MCF 10A (cell line): Measurements from ENCODE around the gene NCK2. TPM values are rescaled to one million over a fixed set of nuclear protein-coding genes. Genes with fewer than 3 reads are reported as not detected.

Experiments used
- BruUV-seq: library from RNA; stranded (reverse); fragments of 400-500 nt; replicated peaks from 2 replicates; lab custom pipeline; 2021; lab: Mats Ljungman, UMichigan
- CTCF ChIA-PET: fragments of 300-600 bp; sonication (Branson Sonifier 250); formaldehyde crosslinking; extraction: SDS; loops from one replicate; lab custom pipeline; 2021; ENCODE audit warnings: antibody characterized with exemption, inconsistent platforms; lab: Yijun Ruan, JAX
- POLR2A ChIA-PET: fragments of 300-600, 350-650 bp; sonication (Branson Sonifier 250); formaldehyde crosslinking; extraction: SDS; loops from one replicate; lab custom pipeline; 2020; ENCODE audit warnings: antibody characterized with exemption, inconsistent platforms; lab: Yijun Ruan, JAX
- DNase-seq: peaks from one replicate; pipeline ENCODE4 v3.0.0-alpha.2; 2018; ENCODE audit not compliant: unreplicated experiment
- H3K27ac Mint-ChIP-seq: one replicate; pipeline ENCODE4 v1.8.0; 2022; ENCODE audit warnings: mild to moderate bottlenecking, low read depth, mixed read lengths; ENCODE audit not compliant: unreplicated experiment
- H3K27me3 Mint-ChIP-seq: one replicate; pipeline ENCODE4 v1.8.0; 2022; ENCODE audit warnings: mixed read lengths; ENCODE audit not compliant: insufficient read depth, unreplicated experiment
- H3K36me3 Mint-ChIP-seq: one replicate; pipeline ENCODE4 v1.8.0; 2022; ENCODE audit warnings: mild to moderate bottlenecking, moderate library complexity, mixed read lengths; ENCODE audit not compliant: insufficient read depth, unreplicated experiment
- H3K4me1 Mint-ChIP-seq: one replicate; pipeline ENCODE4 v1.8.0; 2022; ENCODE audit warnings: mixed read lengths; ENCODE audit not compliant: insufficient read depth, unreplicated experiment
- H3K4me3 Mint-ChIP-seq: one replicate; pipeline ENCODE4 v1.8.0; 2022; ENCODE audit warnings: mild to moderate bottlenecking, moderate library complexity, mixed read lengths; ENCODE audit not compliant: unreplicated experiment
- H3K9me3 Mint-ChIP-seq: one replicate; pipeline ENCODE4 v1.8.0; 2022; ENCODE audit warnings: mixed read lengths; ENCODE audit not compliant: unreplicated experiment
- intact Hi-C: fragments of 100-400 bp; cut with micrococcal nuclease; formaldehyde crosslinking; loops from 2 replicates; pipeline ENCODE4 v1.14.1; 2022
- total RNA-seq: library from RNA; stranded (reverse); gene quantifications from 2 replicates; pipeline ENCODE4 v1.2.3, GENCODE V29; 2022
- TF ChIP-seq, protein P1 (sequence below): fragments of 200-600 bp; IDR thresholded peaks from one replicate; pipeline ENCODE4 v1.8.0; 2022; ENCODE audit warnings: antibody characterized with exemption, mild to moderate bottlenecking; ENCODE audit not compliant: unreplicated experiment

The NCK2 gene
- total RNA-seq, 1 experiment from 2014 or later, result 36.5 TPM

- Mint-ChIP-seq H3K27me3 (no peaks in the 10 kb centered on the region), H3K4me1 (peaks cover 12% of the 10 kb centered on the region), H3K27ac (peak overlapping the region; percentile 61), H3K36me3 (peaks cover 5% of the 10 kb centered on the region), H3K9me3 (peaks cover 11% of the 10 kb centered on the region), H3K4me3 (no peak overlapping the region)
- CTCF ChIA-PET, result interaction anchor here (0.6 to 1.0 kb wide), 2 partner anchors 8 to 34 kb away, joined by 3 read pairs; no protein-coding TSS in a partner anchor
- intact Hi-C loops, result no loop called here
- DNase-seq, result no peak
- POLR2A ChIA-PET, result interaction anchor here (0.5 kb wide), 1 partner anchor 12 kb away, joined by 3 read pairs; no protein-coding TSS in a partner anchor
- TF ChIP-seq, protein P1, sequence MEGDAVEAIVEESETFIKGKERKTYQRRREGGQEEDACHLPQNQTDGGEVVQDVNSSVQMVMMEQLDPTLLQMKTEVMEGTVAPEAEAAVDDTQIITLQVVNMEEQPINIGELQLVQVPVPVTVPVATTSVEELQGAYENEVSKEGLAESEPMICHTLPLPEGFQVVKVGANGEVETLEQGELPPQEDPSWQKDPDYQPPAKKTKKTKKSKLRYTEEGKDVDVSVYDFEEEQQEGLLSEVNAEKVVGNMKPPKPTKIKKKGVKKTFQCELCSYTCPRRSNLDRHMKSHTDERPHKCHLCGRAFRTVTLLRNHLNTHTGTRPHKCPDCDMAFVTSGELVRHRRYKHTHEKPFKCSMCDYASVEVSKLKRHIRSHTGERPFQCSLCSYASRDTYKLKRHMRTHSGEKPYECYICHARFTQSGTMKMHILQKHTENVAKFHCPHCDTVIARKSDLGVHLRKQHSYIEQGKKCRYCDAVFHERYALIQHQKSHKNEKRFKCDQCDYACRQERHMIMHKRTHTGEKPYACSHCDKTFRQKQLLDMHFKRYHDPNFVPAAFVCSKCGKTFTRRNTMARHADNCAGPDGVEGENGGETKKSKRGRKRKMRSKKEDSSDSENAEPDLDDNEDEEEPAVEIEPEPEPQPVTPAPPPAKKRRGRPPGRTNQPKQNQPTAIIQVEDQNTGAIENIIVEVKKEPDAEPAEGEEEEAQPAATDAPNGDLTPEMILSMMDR, result no peak
- BruUV-seq, result no TSS peak
These were observed 140.7 kb downstream of the NCK2 start for GRCh38 chr2:105885456-105885855.

- peaks cover 5% of the 10 kb centered on the region for H3K36me3 Mint-ChIP-seq
- no peak for DNase-seq
- POLR2A ChIA-PET, result no interaction called here
- peaks cover 12% of the 10 kb centered on the region for H3K4me1 Mint-ChIP-seq
- H3K9me3 Mint-ChIP-seq, result peaks cover 11% of the 10 kb centered on the region
- peak overlapping the region; percentile 61 for H3K27ac Mint-ChIP-seq
- TF ChIP-seq, protein P1, result no peak
- intact Hi-C loops, result no loop called here
- BruUV-seq, result no TSS peak
- H3K4me3 Mint-ChIP-seq, result no peak overlapping the region
- CTCF ChIA-PET, result interaction anchor here (0.6 to 1.0 kb wide), 2 partner anchors 33 to 51 kb away, joined by 3 read pairs; no protein-coding TSS in a partner anchor
- H3K27me3 Mint-ChIP-seq, result no peaks in the 10 kb centered on the region
These were observed 141.3 kb downstream of the NCK2 start for GRCh38 chr2:105886029-105886454.

GRCh38 chr2:105886687-105887086 is 142.0 kb downstream of the NCK2 start:
- CTCF ChIA-PET, result interaction anchor here (0.6 kb wide), 1 partner anchor 51 kb away, joined by 3 read pairs; no protein-coding TSS in a partner anchor
- peaks cover 5% of the 10 kb centered on the region for H3K36me3 Mint-ChIP-seq
- H3K27me3 Mint-ChIP-seq, result no peaks in the 10 kb centered on the region
- H3K27ac Mint-ChIP-seq, result no peak overlapping the region
- DNase-seq, result no peak
- H3K9me3 Mint-ChIP-seq, result peaks cover 11% of the 10 kb centered on the region
- POLR2A ChIA-PET, result no interaction called here
- H3K4me3 Mint-ChIP-seq, result no peak overlapping the region
- BruUV-seq, result no TSS peak
- intact Hi-C loops, result no loop called here
- TF ChIP-seq, protein P1, result no peak
- peaks cover 12% of the 10 kb centered on the region for H3K4me1 Mint-ChIP-seq

DNA sequence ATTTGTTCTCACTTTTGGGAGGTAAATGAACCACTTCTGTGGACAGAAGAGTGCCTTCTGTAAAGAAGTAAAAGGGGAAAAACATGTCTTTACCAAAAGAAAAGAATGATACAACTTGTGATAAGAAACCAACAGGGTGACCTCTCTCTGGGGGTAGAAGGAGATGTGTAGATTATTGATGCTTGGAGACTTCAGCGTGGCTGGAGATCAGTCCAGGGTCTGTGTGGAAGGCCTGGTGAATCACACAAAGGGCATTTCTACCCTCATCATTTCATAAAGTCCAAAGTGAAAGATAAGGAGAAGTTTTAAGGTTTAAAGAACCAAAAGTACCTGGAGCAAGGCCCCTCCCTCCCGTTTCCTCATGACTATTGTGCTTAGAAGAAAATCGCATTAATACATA is 142.5 kb downstream of the NCK2 start:
- POLR2A ChIA-PET, result no interaction called here
- no peaks in the 10 kb centered on the region for H3K27me3 Mint-ChIP-seq
- CTCF ChIA-PET, result no interaction called here
- peaks cover 12% of the 10 kb centered on the region for H3K4me1 Mint-ChIP-seq
- peaks cover 5% of the 10 kb centered on the region for H3K36me3 Mint-ChIP-seq
- intact Hi-C loops, result no loop called here
- peaks cover 11% of the 10 kb centered on the region for H3K9me3 Mint-ChIP-seq
- H3K27ac Mint-ChIP-seq, result no peak overlapping the region
- TF ChIP-seq, protein P1, result no peak
- no peak overlapping the region for H3K4me3 Mint-ChIP-seq
- no TSS peak for BruUV-seq
- no peak for DNase-seq
